GM21723 (cell line): ENCODE results near the gene CLASP1.
"Not testable (repeated sequence)": the region's sequence is repeated elsewhere in the genome, so short reads cannot be mapped to it uniquely, and the experiment has no call there.

Experiments used
- ATAC-seq: cut with Tn5 transposase; IDR thresholded peaks from one replicate; pipeline ENCODE4 v1.9.1; 2021; ENCODE audit warnings: mild to moderate bottlenecking, moderate library complexity; ENCODE audit not compliant: unreplicated experiment

CLASP1 gene

DNA sequence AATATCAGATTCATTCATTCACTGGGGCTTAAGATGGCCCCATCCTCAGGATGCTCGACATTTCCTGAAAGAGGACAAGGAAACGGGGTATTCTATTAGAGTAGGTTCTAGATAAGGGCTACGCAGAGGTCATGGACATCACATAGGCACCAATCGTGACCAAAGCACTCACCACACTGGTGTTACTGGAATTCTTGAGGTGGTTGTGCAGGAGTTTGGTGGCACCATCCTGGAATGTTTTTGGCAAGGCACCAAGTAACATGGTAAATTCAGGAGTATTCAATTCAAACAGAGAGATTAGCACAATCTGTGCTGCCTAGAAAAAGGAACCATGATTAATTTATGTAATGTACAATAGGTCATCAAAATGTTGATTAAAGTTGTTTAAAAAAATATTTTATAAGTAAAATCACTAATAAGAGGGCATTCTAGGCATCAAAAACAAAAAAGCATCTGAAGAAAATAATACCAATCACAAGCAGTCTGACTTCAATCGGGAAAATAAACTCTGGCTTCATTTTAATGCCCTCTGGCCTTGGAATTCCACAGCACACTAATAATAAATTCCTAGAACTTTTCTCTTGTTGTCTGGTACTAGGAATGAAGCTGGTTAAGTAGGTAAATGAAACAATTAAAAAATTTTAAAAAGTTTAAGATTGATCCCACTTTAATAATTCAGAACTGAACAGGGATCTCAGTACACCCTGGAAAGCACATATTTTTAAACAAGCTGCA is 261.5 kb downstream of the CLASP1 start:
- no peak for ATAC-seq

DNA sequence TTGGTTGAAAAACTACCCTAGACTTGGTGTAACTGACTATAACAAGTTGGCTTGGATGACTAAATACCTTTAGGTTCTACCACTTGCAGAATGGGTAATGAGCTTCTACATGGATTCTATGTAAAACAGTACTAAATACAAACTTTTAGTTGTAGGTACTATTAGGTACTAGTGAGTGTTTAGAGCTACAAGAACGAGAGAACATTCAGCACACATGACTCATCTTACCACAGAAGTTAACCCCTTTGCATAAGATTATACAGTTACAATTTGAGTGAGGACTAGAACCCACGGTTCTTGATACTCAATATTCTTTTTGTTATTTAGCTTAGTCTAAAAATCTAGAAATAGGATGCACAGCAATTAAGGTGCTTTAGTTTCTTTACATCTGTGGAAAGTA is 262.6 kb downstream of the CLASP1 start:
- ATAC-seq: no peak

DNA sequence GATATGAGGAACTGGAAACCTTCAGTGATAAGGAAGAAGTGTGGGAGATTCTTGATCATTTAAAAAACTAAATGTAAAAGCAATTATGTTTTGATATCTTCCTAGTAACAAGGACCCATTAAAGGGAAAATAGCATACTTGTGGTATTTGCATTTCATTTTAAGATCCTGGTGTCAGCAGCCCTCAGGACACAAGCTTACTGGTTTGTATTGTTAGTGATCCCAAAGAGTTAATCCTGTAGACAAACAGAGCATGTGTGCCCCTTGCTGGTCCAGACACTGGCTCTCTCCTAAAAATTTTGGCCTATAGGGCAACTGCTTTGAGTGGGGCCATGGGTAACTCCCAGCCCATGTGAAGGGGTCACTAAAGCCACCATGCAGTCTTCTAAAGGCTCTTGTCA is 263.2 kb downstream of the CLASP1 start:
- no peak for ATAC-seq

DNA sequence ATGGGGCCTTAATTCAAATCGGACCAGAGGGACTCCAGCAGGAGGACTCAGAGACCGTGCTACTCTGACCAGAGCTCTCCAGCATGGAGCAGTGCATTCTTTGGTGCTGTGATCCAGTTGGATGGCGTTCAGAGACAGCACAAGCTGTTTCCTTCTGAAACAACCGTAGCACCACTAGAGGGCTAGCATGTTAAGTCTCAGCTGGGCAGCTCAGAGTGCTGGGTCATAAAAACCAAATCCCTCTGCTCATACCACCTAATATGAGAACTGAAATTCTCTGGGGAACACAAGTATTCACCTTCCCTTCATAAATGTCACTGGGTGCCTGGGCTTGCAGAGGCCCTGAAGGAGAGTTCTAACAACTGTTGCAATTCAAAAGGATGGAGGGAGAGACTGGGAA is 266.5 kb downstream of the CLASP1 start:
- no peak for ATAC-seq

DNA sequence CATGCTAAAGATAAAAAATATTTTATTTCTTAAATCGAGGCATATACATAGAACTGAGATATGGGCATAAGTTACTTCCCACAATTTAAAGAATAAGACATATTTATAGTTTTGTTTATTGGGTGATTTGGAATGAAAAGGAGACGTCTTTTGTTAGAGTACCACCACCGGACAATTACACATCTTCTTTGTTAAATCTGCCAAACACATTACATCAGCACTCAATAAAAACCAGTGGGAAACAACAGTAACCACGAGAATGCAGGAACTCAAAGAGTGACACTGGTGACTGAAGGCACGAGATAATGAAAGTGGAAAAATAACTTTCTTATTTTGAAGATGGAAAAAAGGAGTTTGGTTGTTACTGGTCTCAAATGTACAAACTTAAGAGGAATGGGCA is 271.6 kb downstream of the CLASP1 start:
- ATAC-seq: no peak

DNA sequence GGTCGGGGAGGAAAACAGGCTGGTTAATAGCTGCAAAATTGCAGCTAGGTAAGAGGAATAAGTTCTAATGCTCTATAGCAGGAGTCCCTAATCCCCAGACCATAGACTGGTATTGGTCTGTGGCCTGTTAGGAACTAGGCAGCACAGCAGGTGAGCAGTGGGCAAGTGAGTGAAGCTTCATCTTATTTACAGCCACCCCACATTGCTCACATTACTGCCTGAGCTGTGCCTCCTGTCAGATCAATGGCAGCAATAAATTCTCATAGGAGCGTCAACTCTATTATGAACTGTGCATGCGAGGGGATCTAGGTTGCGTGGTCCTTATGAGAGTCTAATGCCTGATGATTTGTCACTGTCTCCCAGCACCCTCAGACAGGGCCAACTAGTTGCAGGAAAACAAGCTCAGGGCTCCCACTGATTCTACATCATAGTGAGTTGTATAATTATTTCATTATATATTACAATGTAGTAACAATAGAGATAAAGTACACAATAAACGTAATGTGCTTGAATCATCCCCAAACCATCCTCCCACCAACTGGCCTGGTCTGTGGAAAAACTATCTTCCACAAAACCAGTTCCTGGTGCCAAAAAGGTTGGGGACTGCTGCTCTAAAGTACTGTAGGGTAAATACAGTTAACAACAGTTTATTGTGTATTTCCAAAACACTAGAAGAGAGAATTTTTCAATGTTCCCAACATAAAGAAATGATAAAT is 272.6 kb downstream of the CLASP1 start:
- ATAC-seq: no peak

DNA sequence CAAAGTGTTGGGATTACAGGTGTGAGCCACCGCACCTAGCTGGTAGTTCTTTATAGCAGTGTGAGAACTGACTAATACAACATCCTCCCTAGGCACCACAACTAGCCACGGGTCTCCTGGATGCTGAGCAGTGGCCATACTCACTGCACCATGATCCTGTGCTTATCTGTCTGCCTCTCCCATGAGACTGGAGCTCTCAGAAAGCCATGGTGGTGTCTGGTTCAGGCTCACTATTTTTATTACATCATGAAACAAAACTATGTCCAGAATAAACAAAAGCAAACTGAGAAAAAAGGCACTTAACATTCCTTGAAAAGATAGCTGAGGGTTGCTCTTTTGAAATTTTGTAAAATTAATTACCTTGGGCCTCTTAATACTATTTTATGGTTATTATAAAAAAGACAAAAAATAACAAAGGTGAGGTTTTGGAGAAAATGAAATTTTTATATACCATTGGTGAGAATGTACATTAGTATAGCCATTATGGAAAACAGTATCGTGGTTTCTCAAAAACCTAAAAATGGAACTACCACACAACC is 273.6 kb downstream of the CLASP1 start:
- ATAC-seq: no peak

DNA sequence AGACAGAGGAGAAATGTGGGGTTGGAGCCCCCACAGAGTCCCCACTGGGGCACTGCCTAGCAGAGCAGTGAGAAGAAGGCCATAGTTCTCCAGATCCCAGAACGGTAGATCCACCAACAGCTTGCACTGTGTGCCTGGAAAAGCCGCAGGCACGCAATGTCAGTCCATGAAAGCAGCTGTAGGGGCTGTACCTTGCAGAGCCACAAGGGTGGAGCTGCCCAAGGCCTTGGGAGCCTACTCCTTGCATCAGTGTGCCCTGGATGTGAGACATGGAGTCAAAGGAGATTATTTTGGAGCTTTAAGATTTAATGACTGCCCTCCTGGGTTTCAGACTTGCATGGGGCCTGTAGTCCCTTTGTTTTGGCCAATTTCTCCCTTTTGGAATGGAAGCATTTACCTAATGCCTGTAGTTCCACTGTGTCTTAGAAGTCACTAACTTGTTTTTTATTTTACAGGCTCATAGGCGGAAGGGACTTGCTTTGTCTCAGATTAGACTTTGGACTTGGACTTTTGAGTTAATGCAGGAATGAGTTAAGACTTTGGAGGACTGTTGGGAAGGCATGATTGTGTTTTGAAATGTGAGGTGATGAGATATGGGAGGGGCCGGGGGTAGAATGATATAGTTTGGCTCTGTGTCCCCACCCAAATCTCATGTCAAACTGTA is 274.7 kb downstream of the CLASP1 start:
- not testable (repeated sequence) for ATAC-seq

DNA sequence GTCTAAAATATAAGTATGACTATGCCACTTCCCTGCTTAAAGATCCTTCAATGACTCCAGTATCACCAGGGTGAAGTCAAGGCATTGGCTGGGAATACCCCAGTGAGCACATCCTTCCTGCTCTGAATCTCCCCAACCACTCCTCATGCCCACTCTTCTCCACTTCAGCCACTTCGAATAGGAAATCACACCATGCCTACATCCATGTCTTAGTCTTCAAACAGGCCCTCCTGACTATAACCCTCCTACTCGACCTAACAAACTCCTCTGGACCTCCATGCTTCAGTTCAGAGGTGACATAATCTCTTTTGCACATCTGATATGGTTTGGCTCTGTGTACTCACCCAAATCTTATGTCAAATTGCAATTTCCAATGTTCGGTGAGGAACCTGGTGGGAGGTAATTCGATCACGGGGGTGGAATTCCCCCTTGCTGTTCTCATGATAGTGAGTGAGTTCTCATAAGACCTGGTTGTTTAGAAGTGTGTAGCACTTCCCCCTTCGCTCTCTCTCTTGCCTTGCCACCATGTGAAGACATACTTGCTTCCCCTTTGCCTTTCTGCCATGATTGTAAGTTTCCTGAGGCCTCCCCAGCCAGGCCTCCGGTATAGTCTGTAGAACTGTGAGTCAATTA is 276.4 kb downstream of the CLASP1 start:
- no peak for ATAC-seq

DNA sequence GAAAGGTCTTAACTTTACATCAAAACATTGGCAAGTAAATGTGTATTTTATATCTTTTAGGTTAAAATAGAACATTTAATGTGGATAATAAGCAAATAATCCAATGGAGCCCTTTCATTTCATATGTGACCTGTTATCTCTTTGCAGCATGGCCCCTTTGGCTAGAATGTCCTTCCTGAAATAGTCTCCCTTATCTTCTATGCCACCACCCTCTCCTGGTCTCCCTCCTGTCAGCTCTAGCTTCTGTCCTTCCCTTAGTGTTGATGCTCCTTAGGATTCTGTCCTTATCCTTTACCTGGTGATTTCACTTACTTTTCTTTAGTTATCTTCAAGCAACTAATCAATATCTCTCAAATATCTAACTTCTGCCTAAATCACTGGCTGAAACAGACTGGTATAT is 277.2 kb downstream of the CLASP1 start:
- ATAC-seq: no peak

DNA sequence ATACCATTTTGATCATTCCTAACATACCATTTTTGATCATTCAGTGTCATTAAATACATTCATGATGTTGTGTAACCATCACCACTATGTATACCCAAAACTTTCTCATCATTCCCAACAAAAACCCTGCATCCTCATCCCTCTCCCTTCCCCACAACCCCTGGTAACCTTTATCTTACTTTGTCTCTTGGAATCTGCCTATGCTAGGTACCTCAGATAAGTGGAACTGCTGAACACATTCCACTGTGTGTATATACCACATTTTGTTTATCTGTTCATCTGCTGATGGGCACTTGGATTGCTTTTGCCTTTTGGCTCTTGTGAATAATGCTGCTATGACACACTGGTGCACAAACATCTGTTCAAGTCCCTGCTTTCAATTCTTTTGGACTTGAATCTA is 280.4 kb downstream of the CLASP1 start:
- no peak for ATAC-seq

DNA sequence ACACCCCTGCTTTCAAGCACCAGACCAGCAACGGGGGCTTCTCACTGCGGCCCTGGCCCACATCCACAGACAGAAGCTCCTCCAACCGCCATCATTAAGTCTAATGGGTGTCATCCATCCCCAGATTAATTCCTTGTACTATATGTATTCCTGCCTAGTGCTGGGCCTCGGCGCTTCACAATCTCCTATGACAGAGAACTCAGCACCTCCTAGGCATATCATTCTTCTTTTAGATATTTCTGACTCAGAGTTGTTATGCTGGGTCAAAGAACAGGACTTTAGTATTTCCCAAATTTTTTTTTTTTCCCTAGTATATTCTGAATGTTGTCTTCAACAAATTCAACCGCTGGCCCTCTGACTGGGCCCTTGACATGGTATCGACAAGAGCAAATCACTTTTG is 281.1 kb downstream of the CLASP1 start:
- no peak for ATAC-seq

DNA sequence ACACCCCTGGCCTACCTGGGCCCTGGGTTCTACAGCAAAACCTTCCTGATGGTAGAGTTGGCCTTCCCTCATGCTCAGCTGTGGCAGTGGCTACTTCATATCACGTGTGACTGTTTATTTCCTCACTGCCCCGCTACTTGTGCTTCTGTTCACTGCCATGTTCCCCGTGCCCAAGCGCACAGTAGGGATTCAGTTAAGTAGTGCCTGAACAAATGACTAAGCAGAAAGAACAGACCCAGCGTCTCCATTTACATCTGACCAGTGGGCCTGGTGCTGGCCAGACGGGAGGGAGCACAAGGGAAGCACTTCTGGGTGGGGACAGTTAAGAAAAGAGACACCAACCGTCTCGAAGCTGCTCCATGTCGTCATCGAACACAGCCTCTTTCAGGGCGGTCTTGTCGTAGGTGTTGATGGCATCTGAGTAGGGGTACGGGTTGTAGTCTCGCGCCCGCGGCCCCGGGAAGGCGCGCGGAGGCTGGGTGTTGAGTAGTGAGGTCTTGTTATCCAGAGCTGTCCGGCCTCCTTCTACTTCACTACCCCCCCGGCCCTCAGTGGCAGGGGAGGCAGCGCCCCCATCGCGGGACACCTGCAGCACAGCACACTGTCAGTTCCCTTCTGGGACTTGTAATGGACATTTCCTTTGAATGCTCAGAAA is 281.9 kb downstream of the CLASP1 start:
- ATAC-seq: no peak

DNA sequence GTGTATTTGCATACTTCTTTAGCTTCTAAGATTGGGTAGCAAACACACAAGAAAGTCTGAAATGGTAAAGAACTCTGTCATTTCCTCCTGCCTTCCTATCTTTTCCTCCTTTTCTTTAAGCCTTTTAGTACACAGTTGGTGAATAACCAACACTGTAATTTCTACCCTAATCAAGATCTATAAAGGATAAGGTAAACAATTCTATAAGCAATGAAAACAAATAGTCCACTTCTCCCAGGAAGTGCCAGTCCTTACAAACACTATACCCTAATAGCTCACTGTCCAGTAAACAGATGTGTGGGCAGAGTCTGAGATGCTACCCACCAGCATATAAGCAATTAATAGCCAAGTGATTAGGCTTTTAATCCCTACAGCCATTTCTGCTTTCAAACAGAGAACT is 283.2 kb downstream of the CLASP1 start:
- ATAC-seq: no peak

DNA sequence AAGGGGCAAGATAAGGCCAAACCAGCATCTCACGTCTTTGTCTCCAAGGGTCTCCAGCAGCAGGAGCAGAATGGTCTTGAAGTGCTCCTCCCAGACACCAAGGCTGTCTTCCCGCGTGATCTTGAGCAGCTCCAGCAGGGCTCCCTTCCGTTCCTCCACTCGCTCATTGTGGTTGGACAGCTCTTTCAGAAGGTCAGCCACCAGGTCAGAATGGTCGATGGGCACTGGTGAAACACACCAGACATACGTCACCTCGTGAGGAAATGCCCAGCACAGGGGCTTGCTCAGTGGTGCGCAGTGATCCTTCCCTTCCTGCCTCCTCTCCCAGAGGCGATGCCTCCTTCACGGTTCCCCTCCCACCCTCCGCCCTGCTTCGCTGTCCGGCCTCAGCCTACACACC is 284.2 kb downstream of the CLASP1 start:
- no peak for ATAC-seq

DNA sequence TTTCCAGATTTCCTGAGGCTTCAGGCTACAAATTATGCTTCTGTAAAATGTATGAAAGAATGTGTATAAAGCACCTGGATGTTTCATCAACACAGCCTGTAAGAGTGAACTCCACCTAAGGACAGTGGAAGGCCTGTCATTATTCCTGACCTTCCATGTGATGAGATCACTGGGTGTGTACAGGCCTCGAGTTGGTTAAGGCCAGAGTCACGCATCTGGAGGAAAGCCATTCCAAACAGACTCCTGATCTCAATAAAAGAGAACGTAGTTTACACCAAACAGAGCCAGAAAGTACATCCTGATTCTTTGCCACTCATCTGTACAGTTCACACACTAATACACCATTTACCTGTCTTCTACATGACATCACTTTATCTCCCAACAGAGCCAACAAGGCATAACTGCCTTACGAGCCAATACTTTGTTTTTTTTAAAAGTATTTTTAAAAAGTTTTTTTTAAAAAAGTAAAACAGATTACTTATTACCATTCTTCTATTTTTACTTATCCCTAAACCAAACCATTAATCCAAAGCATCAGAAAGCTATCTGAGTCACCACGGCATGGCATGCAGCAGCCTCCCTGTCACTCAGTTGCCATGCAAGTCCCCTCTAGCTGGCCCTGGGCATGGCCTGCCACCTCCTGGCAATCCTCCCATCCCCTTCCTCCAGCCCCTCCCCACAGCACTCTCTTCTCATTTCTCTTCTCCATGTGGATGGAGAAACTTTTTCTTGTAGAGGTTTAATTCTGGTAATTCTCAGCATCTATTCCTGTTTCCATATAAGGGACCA is 285.4 kb downstream of the CLASP1 start:
- ATAC-seq: no peak

DNA sequence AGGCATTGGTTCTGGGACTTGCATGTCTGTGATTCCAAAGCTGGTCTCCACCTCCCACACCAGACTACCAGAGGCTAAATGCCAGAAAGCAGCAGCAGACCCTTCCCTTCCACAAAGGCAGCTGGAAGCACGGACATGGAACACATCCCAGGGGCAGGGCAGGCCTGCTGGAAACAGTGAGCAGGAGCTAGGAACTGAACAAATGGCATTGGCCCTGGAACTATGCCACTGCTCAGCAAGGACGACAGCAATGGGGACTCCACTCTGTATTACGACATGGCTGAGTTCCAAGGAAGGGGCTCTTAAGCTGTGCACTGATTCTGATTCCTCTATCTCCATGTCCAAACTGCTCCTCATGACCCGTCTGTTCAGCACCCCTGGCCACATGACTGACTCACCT is 286.5 kb downstream of the CLASP1 start:
- no peak for ATAC-seq

DNA sequence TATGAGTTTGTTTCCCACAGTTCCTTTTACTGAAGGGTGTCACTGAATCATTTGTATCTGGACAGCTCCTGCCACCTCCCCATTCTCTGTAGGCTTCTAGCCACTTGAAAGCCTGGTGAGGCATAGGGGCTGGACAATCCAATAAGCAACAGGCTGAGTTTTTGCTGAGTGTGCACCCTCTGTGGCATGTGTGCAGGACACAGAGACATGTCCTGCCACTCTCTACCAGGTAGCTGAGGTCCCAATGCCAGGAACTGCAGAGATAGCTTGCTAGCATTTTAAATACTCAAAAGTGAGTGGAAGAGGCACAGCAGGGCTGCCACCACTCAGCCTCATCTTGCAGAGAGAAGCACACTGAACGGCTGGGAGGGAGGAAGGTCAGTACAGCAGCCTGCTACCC is 287.0 kb downstream of the CLASP1 start:
- ATAC-seq: no peak

DNA sequence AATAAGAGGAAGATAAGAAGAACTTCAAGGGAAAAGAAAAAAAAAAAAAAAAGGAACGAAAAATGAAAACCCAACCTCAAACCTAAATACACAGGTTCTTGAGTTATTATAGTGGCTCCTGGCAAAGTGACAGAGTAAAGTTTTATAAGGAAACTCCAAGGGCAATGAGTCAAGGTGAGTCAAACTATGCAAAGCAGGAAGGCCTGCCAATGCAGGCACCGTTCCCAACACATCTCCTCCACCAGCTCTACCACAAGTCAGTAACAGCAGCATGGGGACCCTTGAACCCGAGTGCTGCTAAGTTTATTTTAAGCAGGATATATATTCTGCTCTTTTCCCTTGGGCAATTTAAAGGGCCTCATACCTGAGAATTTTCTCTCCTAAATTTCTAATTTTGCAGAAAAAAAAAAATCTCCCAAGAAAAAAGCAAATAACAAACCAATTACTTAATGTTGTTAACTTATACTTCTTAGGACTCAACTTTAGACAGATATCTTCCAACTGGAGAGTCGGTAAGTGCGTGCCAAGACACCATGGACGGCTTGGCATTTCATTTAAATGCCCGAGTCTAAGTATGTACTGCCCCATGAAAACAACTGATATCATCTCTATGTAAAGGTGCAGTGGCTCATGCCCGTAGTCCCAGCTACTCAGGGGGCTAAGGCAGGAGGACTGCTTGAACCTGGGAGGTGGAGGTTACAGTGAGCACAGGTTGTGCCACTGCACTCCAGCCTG is 288.5 kb downstream of the CLASP1 start:
- ATAC-seq: no peak
